ENCODE results near the gene DYRK3. TPM values are rescaled to one million over a fixed set of nuclear protein-coding genes. Genes with fewer than 3 reads are reported as not detected.

Gene DYRK3
- total and polyA plus RNA-seq, 3 experiments from 2014 or later, result 11.0 to 11.7 TPM; not detected in 1

GRCh38 chr1:206647224-206647623 is 11.9 kb downstream of the DYRK3 start:
- H3K27ac Mint-ChIP-seq, result no peak overlapping the region
- POLR2A ChIA-PET, result no interaction called here

GRCh38 chr1:206649261-206649921 is 14.1 kb downstream of the DYRK3 start:
- Histone ChIP-seq H3K4me3 (ENCODE audit: low read length) (no peak overlapping the region), H3K27me3 (ENCODE audit: insufficient read depth, low read length, poor library complexity, severe bottlenecking) (no peaks in the 10 kb centered on the region), H3K4me1 (ENCODE audit: insufficient read depth, low read length) (no peaks in the 10 kb centered on the region), H3K9me3 (ENCODE audit: low read length) (no peaks in the 10 kb centered on the region), H3K36me3 (ENCODE audit: insufficient read depth, low read length) (no peaks in the 10 kb centered on the region), H3K27ac (ENCODE audit: low read depth, low read length) (no peak overlapping the region)
- no peak overlapping the region for H3K4me3 Mint-ChIP-seq
- no peaks in the 10 kb centered on the region for H3K4me1 Mint-ChIP-seq
- H3K27ac Mint-ChIP-seq, result no peak overlapping the region
- peaks cover 0 to 4% (median 0%) of the 10 kb centered on the region in 3 donors for H3K36me3 Mint-ChIP-seq
- DNase-seq, result no peak
- H3K9me3 Mint-ChIP-seq, result no peaks in the 10 kb centered on the region
- H3K27me3 Mint-ChIP-seq, result peaks cover 0 to 2% of the 10 kb centered on the region in 2 donors
- ChIA-PET POLR2A (interaction anchor here (0.6 kb wide), 1 partner anchor 96 kb away, joined by 4 read pairs; no protein-coding TSS in a partner anchor), CTCF (interaction anchor here (0.8 to 3.5 kb wide), 7 partner anchors 10 to 37 kb away, joined by 3 to 13 read pairs (median 4); partner anchors contain the start of genes DYRK3 and EIF2D)

More at GRCh38 chr1:206647224-206647623, 11.9 kb downstream of the DYRK3 start:
- DNase-seq, result no peak
- Histone ChIP-seq H3K4me1 (ENCODE audit: insufficient read depth, low read length) (no peaks in the 10 kb centered on the region), H3K9me3 (ENCODE audit: low read length) (no peaks in the 10 kb centered on the region), H3K27me3 (ENCODE audit: insufficient read depth, low read length, poor library complexity, severe bottlenecking) (no peaks in the 10 kb centered on the region), H3K27ac (ENCODE audit: low read depth, low read length) (no peak overlapping the region), H3K4me3 (ENCODE audit: low read length) (no peak overlapping the region), H3K36me3 (ENCODE audit: insufficient read depth, low read length) (no peaks in the 10 kb centered on the region)
- no peaks in the 10 kb centered on the region for H3K4me1 Mint-ChIP-seq
- H3K36me3 Mint-ChIP-seq, result peaks cover 0 to 4% (median 0%) of the 10 kb centered on the region in 3 donors
- H3K9me3 Mint-ChIP-seq, result no peaks in the 10 kb centered on the region
- H3K27me3 Mint-ChIP-seq, result peaks cover 0 to 4% of the 10 kb centered on the region in 2 donors
- H3K4me3 Mint-ChIP-seq, result no peak overlapping the region
- CTCF ChIA-PET, result interaction anchor here (1.4 kb wide), 1 partner anchor 17 kb away, joined by 6 read pairs; no protein-coding TSS in a partner anchor

- Mint-ChIP-seq H3K27ac (no peak overlapping the region), H3K27me3 (peaks cover 0 to 3% of the 10 kb centered on the region in 2 donors), H3K4me3 (no peak overlapping the region), H3K4me1 (no peaks in the 10 kb centered on the region), H3K9me3 (no peaks in the 10 kb centered on the region), H3K36me3 (peaks cover 0 to 4% (median 0%) of the 10 kb centered on the region in 3 donors)
- Histone ChIP-seq H3K4me3 (ENCODE audit: low read length) (no peak overlapping the region), H3K4me1 (ENCODE audit: insufficient read depth, low read length) (no peaks in the 10 kb centered on the region), H3K27me3 (ENCODE audit: insufficient read depth, low read length, poor library complexity, severe bottlenecking) (no peaks in the 10 kb centered on the region), H3K36me3 (ENCODE audit: insufficient read depth, low read length) (no peaks in the 10 kb centered on the region), H3K9me3 (ENCODE audit: low read length) (no peaks in the 10 kb centered on the region), H3K27ac (ENCODE audit: low read depth, low read length) (no peak overlapping the region)
- DNase-seq, result no peak
- POLR2A ChIA-PET, result no interaction called here
- CTCF ChIA-PET, result interaction anchor here (1.0 to 3.5 kb wide), 2 partner anchors 8 to 60 kb away, joined by 3 to 13 read pairs; no protein-coding TSS in a partner anchor
Measured at GRCh38 chr1:206651014-206651413, 15.7 kb downstream of the DYRK3 start.

DNA sequence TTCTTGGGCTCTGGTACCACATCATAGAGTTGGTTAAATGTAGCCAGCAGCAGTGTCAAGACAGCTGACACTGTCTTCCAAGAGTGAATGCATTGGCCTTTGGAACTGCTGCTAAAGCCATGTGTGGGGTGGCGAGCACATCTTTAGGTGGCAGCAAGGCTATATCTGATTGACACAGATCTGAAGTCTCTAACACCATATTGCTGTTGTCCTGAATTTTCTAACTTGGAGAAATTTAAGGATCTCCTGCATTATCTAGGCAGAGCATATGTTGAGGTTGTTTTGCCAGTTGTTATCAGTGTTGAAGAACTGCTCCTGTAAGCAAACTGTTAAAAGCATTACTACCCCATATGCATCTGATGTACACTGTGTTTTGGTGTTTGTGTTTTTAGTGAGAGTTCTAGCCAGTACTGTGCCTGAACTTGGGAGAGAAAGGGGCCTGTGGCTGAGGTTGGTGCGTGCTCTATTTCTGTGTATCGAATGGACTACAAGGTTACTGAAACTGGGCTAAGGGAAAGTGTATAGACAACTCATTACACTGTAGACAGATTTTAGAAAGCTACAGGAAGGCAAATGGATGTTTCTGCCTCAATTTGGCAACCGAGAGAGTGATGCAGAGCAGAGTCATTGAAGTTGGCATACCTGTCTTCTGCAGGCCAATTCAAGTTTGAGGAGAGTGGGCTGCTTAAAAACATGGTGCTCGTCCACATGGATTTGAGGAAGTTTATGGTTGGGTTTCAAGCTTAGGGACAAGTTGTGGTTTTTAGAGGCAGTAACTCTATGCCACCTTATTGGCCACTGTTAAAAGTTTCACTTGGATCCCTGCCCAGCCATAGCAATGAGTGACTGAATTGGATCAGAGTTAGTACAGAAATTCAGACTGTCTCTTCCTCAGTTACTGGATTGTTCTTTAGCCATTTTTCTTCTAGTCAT is 16.9 kb downstream of the DYRK3 start:
- no peaks in the 10 kb centered on the region for H3K36me3 ChIP-seq (ENCODE audit: insufficient read depth, low read length)
- no peak overlapping the region for H3K27ac Mint-ChIP-seq
- H3K4me1 ChIP-seq (ENCODE audit: insufficient read depth, low read length), result no peaks in the 10 kb centered on the region
- H3K9me3 Mint-ChIP-seq, result no peaks in the 10 kb centered on the region
- no peaks in the 10 kb centered on the region for H3K27me3 ChIP-seq (ENCODE audit: insufficient read depth, low read length, poor library complexity, severe bottlenecking)
- ChIA-PET CTCF (no interaction called here), POLR2A (no interaction called here)
- no peak overlapping the region for H3K4me3 Mint-ChIP-seq
- no peak for DNase-seq
- H3K4me1 Mint-ChIP-seq, result no peaks in the 10 kb centered on the region
- H3K36me3 Mint-ChIP-seq, result peaks cover 0 to 4% (median 0%) of the 10 kb centered on the region in 3 donors
- H3K27me3 Mint-ChIP-seq, result peaks cover 3 to 4% of the 10 kb centered on the region in 2 donors
- no peak overlapping the region for H3K4me3 ChIP-seq (ENCODE audit: low read length)
- no peaks in the 10 kb centered on the region for H3K9me3 ChIP-seq (ENCODE audit: low read length)
- H3K27ac ChIP-seq (ENCODE audit: low read depth, low read length), result peak overlapping the region; percentile 32

- no peak overlapping the region for H3K4me3 Mint-ChIP-seq
- POLR2A ChIA-PET, result no interaction called here
- H3K4me3 ChIP-seq (ENCODE audit: low read length), result no peak overlapping the region
- peaks cover 4% of the 10 kb centered on the region for H3K4me1 ChIP-seq (ENCODE audit: insufficient read depth, low read length)
- H3K27ac ChIP-seq (ENCODE audit: low read depth, low read length), result no peak overlapping the region
- CTCF ChIA-PET, result interaction anchor here (0.8 to 1.2 kb wide), 5 partner anchors 10 to 163 kb away, joined by 3 to 4 read pairs (median 3); partner anchors contain the start of gene DYRK3
- no peaks in the 10 kb centered on the region for H3K9me3 ChIP-seq (ENCODE audit: low read length)
- peak overlapping the region in 1 of 8 donors; percentile 24 for H3K27ac Mint-ChIP-seq
- peaks cover 3 to 10% (median 6%) of the 10 kb centered on the region in 3 donors for H3K4me1 Mint-ChIP-seq
- no peaks in the 10 kb centered on the region for H3K36me3 Mint-ChIP-seq
- H3K9me3 Mint-ChIP-seq, result no peaks in the 10 kb centered on the region
- no peak for DNase-seq
- peaks cover 12 to 21% of the 10 kb centered on the region in 2 donors for H3K27me3 Mint-ChIP-seq
- no peaks in the 10 kb centered on the region for H3K36me3 ChIP-seq (ENCODE audit: insufficient read depth, low read length)
- H3K27me3 ChIP-seq (ENCODE audit: insufficient read depth, low read length, poor library complexity, severe bottlenecking), result peaks cover 7% of the 10 kb centered on the region
Measured at GRCh38 chr1:206653715-206654459, 18.6 kb downstream of the DYRK3 start.

DNA sequence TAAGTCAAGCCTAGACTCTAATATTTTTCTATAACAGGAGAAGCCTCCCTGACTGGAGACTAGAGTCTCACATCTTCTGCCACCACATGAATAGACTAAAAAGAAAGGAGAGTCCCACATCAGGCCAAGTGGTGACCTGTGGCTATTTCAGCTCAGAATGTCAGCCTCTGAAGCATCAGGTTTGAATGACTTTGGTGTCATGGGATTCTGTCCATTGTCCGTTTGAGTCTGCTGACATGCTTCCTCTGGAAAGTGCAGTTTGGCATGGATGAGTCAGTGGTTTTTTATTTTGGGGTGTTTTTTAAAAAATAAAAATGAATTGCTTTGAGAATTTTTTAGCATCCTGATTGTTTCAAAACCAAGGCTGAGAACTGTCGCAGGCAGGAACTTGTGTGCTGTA is 19.5 kb downstream of the DYRK3 start:
- peaks cover 7% of the 10 kb centered on the region for H3K27me3 ChIP-seq (ENCODE audit: insufficient read depth, low read length, poor library complexity, severe bottlenecking)
- no peak overlapping the region for H3K4me3 ChIP-seq (ENCODE audit: low read length)
- peaks cover 4% of the 10 kb centered on the region for H3K4me1 ChIP-seq (ENCODE audit: insufficient read depth, low read length)
- no peaks in the 10 kb centered on the region for H3K36me3 ChIP-seq (ENCODE audit: insufficient read depth, low read length)
- DNase-seq, result no peak
- H3K27ac Mint-ChIP-seq, result no peak overlapping the region
- H3K27me3 Mint-ChIP-seq, result peaks cover 13 to 21% of the 10 kb centered on the region in 2 donors
- H3K9me3 Mint-ChIP-seq, result no peaks in the 10 kb centered on the region
- H3K27ac ChIP-seq (ENCODE audit: low read depth, low read length), result no peak overlapping the region
- CTCF ChIA-PET, result interaction anchor here (0.8 to 0.9 kb wide), 3 partner anchors 9 to 164 kb away, joined by 3 read pairs; partner anchors contain the start of gene DYRK3
- POLR2A ChIA-PET, result no interaction called here
- peaks cover 3 to 10% (median 6%) of the 10 kb centered on the region in 3 donors for H3K4me1 Mint-ChIP-seq
- no peaks in the 10 kb centered on the region for H3K9me3 ChIP-seq (ENCODE audit: low read length)
- H3K4me3 Mint-ChIP-seq, result no peak overlapping the region
- H3K36me3 Mint-ChIP-seq, result no peaks in the 10 kb centered on the region

GRCh38 chr1:206655471-206655882 is 20.1 kb downstream of the DYRK3 start:
- Histone ChIP-seq H3K36me3 (ENCODE audit: insufficient read depth, low read length) (no peaks in the 10 kb centered on the region), H3K4me1 (ENCODE audit: insufficient read depth, low read length) (peaks cover 4% of the 10 kb centered on the region), H3K4me3 (ENCODE audit: low read length) (no peak overlapping the region), H3K9me3 (ENCODE audit: low read length) (no peaks in the 10 kb centered on the region), H3K27me3 (ENCODE audit: insufficient read depth, low read length, poor library complexity, severe bottlenecking) (peaks cover 7% of the 10 kb centered on the region), H3K27ac (ENCODE audit: low read depth, low read length) (no peak overlapping the region)
- H3K4me1 Mint-ChIP-seq, result peaks cover 3 to 10% (median 6%) of the 10 kb centered on the region in 3 donors
- no peak overlapping the region for H3K27ac Mint-ChIP-seq
- H3K27me3 Mint-ChIP-seq, result peaks cover 16 to 24% of the 10 kb centered on the region in 2 donors
- CTCF ChIA-PET, result interaction anchor here (0.9 to 3.3 kb wide), 4 partner anchors 9 to 24 kb away, joined by 3 to 17 read pairs (median 6); partner anchors contain the start of gene DYRK3
- no peak for DNase-seq
- no peaks in the 10 kb centered on the region for H3K36me3 Mint-ChIP-seq
- H3K4me3 Mint-ChIP-seq, result no peak overlapping the region
- POLR2A ChIA-PET, result no interaction called here
- H3K9me3 Mint-ChIP-seq, result no peaks in the 10 kb centered on the region

Measured in CD8-positive, alpha-beta memory T cell (primary cell).